ENCODE results near the gene TRAM2. TPM values are rescaled to one million over a fixed set of nuclear protein-coding genes. Genes with fewer than 3 reads are reported as not detected.

TRAM2 gene
- total RNA-seq, 4 donors from 2014 or later, result 13.3 to 23.8 (median 18.5) TPM

DNA sequence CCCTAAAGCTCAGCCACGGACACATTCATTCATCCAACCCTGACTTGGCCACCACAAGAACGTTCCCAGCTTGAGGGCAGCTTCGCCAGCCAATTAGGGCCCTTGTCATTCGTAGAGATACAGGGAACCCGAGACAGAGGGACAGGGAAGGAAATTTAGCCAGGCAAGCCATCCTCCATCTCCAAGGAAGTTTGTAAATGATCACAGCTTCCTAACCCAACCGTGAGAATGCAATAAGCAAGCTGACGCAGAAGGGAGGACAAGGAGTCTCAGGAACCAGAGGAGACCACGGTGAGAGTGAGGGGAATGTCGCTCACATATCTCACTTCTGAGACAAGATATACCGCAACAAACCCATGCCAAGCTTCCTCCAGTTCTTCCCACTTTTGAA lies 1.4 kb downstream of the TRAM2 start:
- peaks cover 62 to 77% (median 71%) of the 10 kb centered on the region in 4 donors for H3K4me1 ChIP-seq
- peak overlapping the region; percentile 88 to 92 (median 90) for H3K4me3 ChIP-seq
- 31% methylated on average over 10 of the region's 10 CpGs for WGBS
- TF ChIP-seq POLR2AphosphoS5 (IDR thresholded peaks at IDR 0.05) (no peak), EP300 (IDR thresholded peaks at IDR 0.05) (no peak), POLR2A (IDR thresholded peaks at IDR 0.05; ENCODE audit: low read depth) (no peak)
- TF ChIP-seq, protein P1, sequence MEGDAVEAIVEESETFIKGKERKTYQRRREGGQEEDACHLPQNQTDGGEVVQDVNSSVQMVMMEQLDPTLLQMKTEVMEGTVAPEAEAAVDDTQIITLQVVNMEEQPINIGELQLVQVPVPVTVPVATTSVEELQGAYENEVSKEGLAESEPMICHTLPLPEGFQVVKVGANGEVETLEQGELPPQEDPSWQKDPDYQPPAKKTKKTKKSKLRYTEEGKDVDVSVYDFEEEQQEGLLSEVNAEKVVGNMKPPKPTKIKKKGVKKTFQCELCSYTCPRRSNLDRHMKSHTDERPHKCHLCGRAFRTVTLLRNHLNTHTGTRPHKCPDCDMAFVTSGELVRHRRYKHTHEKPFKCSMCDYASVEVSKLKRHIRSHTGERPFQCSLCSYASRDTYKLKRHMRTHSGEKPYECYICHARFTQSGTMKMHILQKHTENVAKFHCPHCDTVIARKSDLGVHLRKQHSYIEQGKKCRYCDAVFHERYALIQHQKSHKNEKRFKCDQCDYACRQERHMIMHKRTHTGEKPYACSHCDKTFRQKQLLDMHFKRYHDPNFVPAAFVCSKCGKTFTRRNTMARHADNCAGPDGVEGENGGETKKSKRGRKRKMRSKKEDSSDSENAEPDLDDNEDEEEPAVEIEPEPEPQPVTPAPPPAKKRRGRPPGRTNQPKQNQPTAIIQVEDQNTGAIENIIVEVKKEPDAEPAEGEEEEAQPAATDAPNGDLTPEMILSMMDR (IDR thresholded peaks at IDR 0.05), result no peak
- H3K27me3 ChIP-seq, result no peaks in the 10 kb centered on the region
- no peaks in the 10 kb centered on the region for H3K36me3 ChIP-seq
- intact Hi-C loops (cut with DNase I), result loop anchor here (2.0 to 10.0 kb wide), 2 partner anchors 155 to 291 kb away; partner anchors contain the start of genes EFHC1 and MCM3
- no peaks in the 10 kb centered on the region for H3K9me3 ChIP-seq
- H3K27ac ChIP-seq (replicated peaks in 1 of 4), result peak overlapping the region; percentile 98 to 100 (median 99)
- DNase-seq (ENCODE audit: extremely low spot score), result no peak

- H3K9me3 ChIP-seq, result no peaks in the 10 kb centered on the region
- H3K27me3 ChIP-seq, result no peaks in the 10 kb centered on the region
- H3K4me1 ChIP-seq, result peaks cover 67 to 82% (median 77%) of the 10 kb centered on the region in 4 donors
- H3K36me3 ChIP-seq, result no peaks in the 10 kb centered on the region
- no peak for DNase-seq (ENCODE audit: extremely low spot score)
- 28% methylated on average over 13 of the region's 13 CpGs for WGBS
- H3K27ac ChIP-seq (replicated peaks in 1 of 4), result peak overlapping the region; percentile 98 to 100 (median 99)
- peak overlapping the region; percentile 88 to 92 (median 90) for H3K4me3 ChIP-seq
- TF ChIP-seq, protein P1 (IDR thresholded peaks at IDR 0.05), result no peak
- TF ChIP-seq POLR2A (IDR thresholded peaks at IDR 0.05; ENCODE audit: low read depth) (no peak), POLR2AphosphoS5 (IDR thresholded peaks at IDR 0.05) (peak in 1 of 2 donors; percentile 63)
- intact Hi-C loops (cut with DNase I), result loop anchor here (2.0 to 10.0 kb wide), 2 partner anchors 154 to 290 kb away; partner anchors contain the start of genes EFHC1 and MCM3
Observed at GRCh38 chr6:52574709-52575501, 2.0 kb downstream of the TRAM2 start.

DNA sequence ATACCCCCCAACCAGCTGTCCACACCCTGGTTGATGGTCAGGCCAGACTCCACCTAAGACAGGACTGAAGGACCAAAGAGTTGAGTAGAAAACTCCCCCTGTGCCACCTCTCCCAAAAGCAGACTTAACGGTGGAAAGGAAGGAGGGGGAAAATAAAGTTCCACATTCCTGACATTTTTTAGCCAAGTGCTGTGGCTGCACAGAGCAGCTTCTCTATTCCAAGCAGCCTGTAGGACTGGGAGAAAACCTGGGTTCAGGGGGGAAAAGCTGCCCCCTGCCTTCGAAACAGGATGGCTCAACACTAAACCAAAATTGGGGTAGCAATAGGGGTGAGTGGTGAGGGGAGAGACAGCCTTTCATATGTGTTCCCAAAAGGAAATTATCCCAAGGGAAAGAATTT lies 3.6 kb downstream of the TRAM2 start:
- H3K9me3 ChIP-seq, result no peaks in the 10 kb centered on the region
- intact Hi-C loops (cut with DNase I), result loop anchor here (2.0 to 10.0 kb wide), 2 partner anchors 56 to 288 kb away; partner anchors contain the start of gene MCM3
- TF ChIP-seq, protein P1 (IDR thresholded peaks at IDR 0.05), result peak in 2 of 3 experiments; percentile 4 to 19
- TF ChIP-seq POLR2A (IDR thresholded peaks at IDR 0.05; ENCODE audit: low read depth), result no peak
- TF ChIP-seq POLR2AphosphoS5 (IDR thresholded peaks at IDR 0.05), result no peak
- no peak for TF ChIP-seq EP300 (IDR thresholded peaks at IDR 0.05)
- peaks cover 83 to 92% (median 90%) of the 10 kb centered on the region in 4 donors for H3K4me1 ChIP-seq
- WGBS, result 25% methylated on average over 2 of the region's 2 CpGs
- H3K36me3 ChIP-seq, result no peaks in the 10 kb centered on the region
- peak overlapping the region; percentile 18 to 90 (median 60) for H3K4me3 ChIP-seq
- peak overlapping the region; percentile 98 to 100 (median 99) for H3K27ac ChIP-seq (replicated peaks in 1 of 4)
- no peak for DNase-seq (ENCODE audit: extremely low spot score)
- no peaks in the 10 kb centered on the region for H3K27me3 ChIP-seq

DNA sequence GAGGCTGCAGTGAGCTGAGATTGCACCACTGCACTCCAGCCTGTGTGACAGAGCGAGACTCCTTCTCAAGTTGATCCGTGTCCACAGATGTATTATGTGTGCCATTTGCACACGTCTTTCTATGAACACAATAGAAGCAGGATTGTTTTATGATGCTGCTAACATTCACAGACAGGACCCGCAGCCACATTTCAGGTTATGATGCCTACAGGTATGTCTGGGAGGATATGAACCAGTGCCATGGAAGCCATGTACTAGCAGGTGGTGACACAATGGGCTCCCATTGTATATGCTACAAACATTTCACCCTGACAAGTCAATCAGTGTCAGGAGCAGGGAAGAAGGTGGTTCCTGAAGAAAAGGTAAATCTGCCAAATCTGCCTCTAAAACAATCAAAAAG lies 4.3 kb downstream of the TRAM2 start:
- no peak for DNase-seq (ENCODE audit: extremely low spot score)
- H3K4me3 ChIP-seq, result peak overlapping the region in 3 of 4 donors; percentile 31 to 90 (median 89)
- intact Hi-C loops (cut with DNase I), result loop anchor here (2.0 to 10.0 kb wide), 2 partner anchors 56 to 288 kb away; partner anchors contain the start of gene MCM3
- TF ChIP-seq, protein P1 (IDR thresholded peaks at IDR 0.05), result no peak
- H3K36me3 ChIP-seq, result no peaks in the 10 kb centered on the region
- H3K9me3 ChIP-seq, result no peaks in the 10 kb centered on the region
- H3K4me1 ChIP-seq, result peaks cover 84 to 92% (median 90%) of the 10 kb centered on the region in 4 donors
- peak overlapping the region; percentile 98 to 100 (median 99) for H3K27ac ChIP-seq (replicated peaks in 1 of 4)
- no peaks in the 10 kb centered on the region for H3K27me3 ChIP-seq
- 89% methylated on average over 4 of the region's 4 CpGs for WGBS
